Osteocyte (in vitro differentiated cells): ENCODE results near the gene CYB5D1. TPM values are rescaled to one million over a fixed set of nuclear protein-coding genes. Genes with fewer than 3 reads are reported as not detected.

ENCODE experiments used
- DNase-seq: peaks from one replicate; pipeline ENCODE4 v3.0.0; 2021; ENCODE audit warnings: mixed read lengths; ENCODE audit not compliant: unreplicated experiment; ENCODE audit errors: extremely low spot score
- H3K27ac Mint-ChIP-seq: one replicate; pipeline ENCODE4 v1.8.0; 2021; ENCODE audit warnings: mild to moderate bottlenecking, mixed read lengths; ENCODE audit not compliant: unreplicated experiment
- H3K27me3 Mint-ChIP-seq: one replicate; pipeline ENCODE4 v1.8.0; 2021; ENCODE audit warnings: mixed read lengths; ENCODE audit not compliant: unreplicated experiment
- H3K36me3 Mint-ChIP-seq: one replicate; pipeline ENCODE4 v1.8.0; 2021; ENCODE audit warnings: mixed read lengths; ENCODE audit not compliant: unreplicated experiment
- H3K4me1 Mint-ChIP-seq: one replicate; pipeline ENCODE4 v1.8.0; 2021; ENCODE audit warnings: mixed read lengths; ENCODE audit not compliant: unreplicated experiment
- H3K4me3 Mint-ChIP-seq: one replicate; pipeline ENCODE4 v1.8.0; 2021; ENCODE audit warnings: mild to moderate bottlenecking, moderate library complexity, mixed read lengths; ENCODE audit not compliant: unreplicated experiment
- H3K9me3 Mint-ChIP-seq: one replicate; pipeline ENCODE4 v1.8.0; 2021; ENCODE audit warnings: mixed read lengths; ENCODE audit not compliant: unreplicated experiment
- CTCF ChIP-seq: fragments of 200-600 bp; sonication (generic); IDR thresholded peaks from 2 replicates; pipeline ENCODE4 v1.5.0; 2021; ENCODE audit warnings: antibody characterized with exemption, mild to moderate bottlenecking, moderate library complexity
- total RNA-seq: library from RNA; stranded (reverse); gene quantifications from 2 replicates; pipeline ENCODE4 v1.2.1, GENCODE V29; 2021

The CYB5D1 gene
- total RNA-seq, 1 donor from 2014 or later: 8.5 TPM

GRCh38 chr17:7854078-7854777, 3.6 kb upstream of the CYB5D1 start:
- Mint-ChIP-seq H3K27me3 (no peaks in the 10 kb centered on the region), H3K9me3 (no peaks in the 10 kb centered on the region), H3K27ac (peak overlapping the region; percentile 10), H3K4me3 (no peak overlapping the region), H3K36me3 (peaks cover 28% of the 10 kb centered on the region), H3K4me1 (peaks cover 8% of the 10 kb centered on the region)
- TF ChIP-seq CTCF: no peak
- DNase-seq: peak; percentile 48

GRCh38 chr17:7854851-7855659, 2.7 kb upstream of the CYB5D1 start, which contains the start of gene TMEM88:
TSS of gene TMEM88 (plus strand) at chr17:7855066. CDS start at chr17:7855075, 9 bp downstream.
- Mint-ChIP-seq H3K27me3 (no peaks in the 10 kb centered on the region), H3K9me3 (no peaks in the 10 kb centered on the region), H3K4me3 (no peak within 1 kb of the TSS), H3K27ac (peak within 1 kb of the TSS; percentile 10), H3K36me3 (peaks cover 23% of the 10 kb centered on the region), H3K4me1 (peaks cover 8% of the 10 kb centered on the region)
- peak; percentile 75 for DNase-seq
- TF ChIP-seq CTCF: no peak

- H3K4me3 Mint-ChIP-seq: no peak overlapping the region
- no peak overlapping the region for H3K27ac Mint-ChIP-seq
- no peaks in the 10 kb centered on the region for H3K27me3 Mint-ChIP-seq
- peaks cover 8% of the 10 kb centered on the region for H3K4me1 Mint-ChIP-seq
- no peaks in the 10 kb centered on the region for H3K9me3 Mint-ChIP-seq
- peaks cover 17% of the 10 kb centered on the region for H3K36me3 Mint-ChIP-seq
- DNase-seq: no peak
- TF ChIP-seq CTCF: no peak
Observed at GRCh38 chr17:7855660-7856010, 2.2 kb upstream of the CYB5D1 start.

GRCh38 chr17:7856011-7856810, 1.6 kb upstream of the CYB5D1 start:
- Mint-ChIP-seq H3K4me3 (no peak overlapping the region), H3K36me3 (peaks cover 12% of the 10 kb centered on the region), H3K4me1 (peaks cover 8% of the 10 kb centered on the region), H3K27ac (no peak overlapping the region), H3K27me3 (no peaks in the 10 kb centered on the region), H3K9me3 (no peaks in the 10 kb centered on the region)
- DNase-seq: no peak
- TF ChIP-seq CTCF: no peak
